OCI-LY7 (cell line): Measurements from ENCODE around the gene HIF3A. TPM values are rescaled to one million over a fixed set of nuclear protein-coding genes. Genes with fewer than 3 reads are reported as not detected.

Source experiments
- BruUV-seq: library from RNA; stranded (reverse); fragments of 400-500 nt; replicated peaks from 2 replicates; lab custom pipeline; 2021; lab: Mats Ljungman, UMichigan
- CTCF ChIA-PET: fragments of 300-600 bp; sonication (Branson Sonifier 250); formaldehyde crosslinking; loops from one replicate; lab custom pipeline; 2022; ENCODE audit warnings: antibody characterized with exemption; ENCODE audit not compliant: unreplicated experiment; lab: Charles Lee
- POLR2A ChIA-PET: fragments of 300-600 bp; sonication (Branson Sonifier 250); formaldehyde crosslinking; loops from one replicate; lab custom pipeline; 2022; ENCODE audit warnings: antibody characterized with exemption; lab: Charles Lee
- DNase-seq: peaks from one replicate; pipeline ENCODE4 v3.0.0-alpha.2; 2015; ENCODE audit warnings: low spot score
- H2AFZ ChIP-seq: fragments of 200-600 bp; sonication (generic), shearing (Covaris generic); 2 replicates; pipeline ENCODE4 v1.6.1; 2014; ENCODE audit warnings: mild to moderate bottlenecking, antibody characterized with exemption, low read length, moderate library complexity
- H3K27ac ChIP-seq: fragments of 200-600 bp; sonication (generic); 2 replicates; pipeline ENCODE4 v1.5.1; 2014; ENCODE audit warnings: mixed run types, low read depth, mild to moderate bottlenecking, moderate library complexity, low read length, inconsistent platforms; ENCODE audit not compliant: poor library complexity, severe bottlenecking
- H3K36me3 ChIP-seq: fragments of 200-600 bp; sonication (generic); 2 replicates; pipeline ENCODE4 v1.6.1; 2014; ENCODE audit warnings: mild to moderate bottlenecking, antibody characterized with exemption, low read length, moderate library complexity, mixed read lengths; ENCODE audit not compliant: insufficient read depth
- H3K4me1 ChIP-seq: fragments of 200-600 bp; sonication (generic); 2 replicates; pipeline ENCODE4 v1.5.1; 2014; ENCODE audit warnings: mild to moderate bottlenecking, low read length; ENCODE audit not compliant: insufficient read depth, poor library complexity, severe bottlenecking
- H3K4me2 ChIP-seq: fragments of 200-600 bp; sonication (generic); 2 replicates; pipeline ENCODE4 v1.6.1; 2014; ENCODE audit warnings: mild to moderate bottlenecking, low read length
- H3K4me3 ChIP-seq: fragments of 200-600 bp; sonication (generic); 2 replicates; pipeline ENCODE4 v1.5.1; 2014; ENCODE audit warnings: mild to moderate bottlenecking, low read depth, low read length; ENCODE audit not compliant: poor library complexity, severe bottlenecking
- H3K79me2 ChIP-seq: fragments of 200-600 bp; sonication (generic); 2 replicates; pipeline ENCODE4 v1.6.1; 2016; ENCODE audit warnings: low read depth, mild to moderate bottlenecking, low read length, moderate library complexity, mixed read lengths; ENCODE audit not compliant: insufficient read depth
- H3K9me2 ChIP-seq: fragments of 200-600 bp; sonication (generic); 2 replicates; pipeline ENCODE4 v1.6.1; 2016; ENCODE audit warnings: mild to moderate bottlenecking, low read length, mixed read lengths; ENCODE audit not compliant: insufficient read depth
- H3K9me3 ChIP-seq: fragments of 200-600 bp; sonication (generic); 2 replicates; pipeline ENCODE4 v1.6.1; 2014; ENCODE audit warnings: mild to moderate bottlenecking, mixed run types, low read length, mixed read lengths
- H4K20me1 ChIP-seq: fragments of 200-600 bp; sonication (generic); 2 replicates; pipeline ENCODE4 v1.6.1; 2014; ENCODE audit warnings: mild to moderate bottlenecking, antibody characterized with exemption, low read length, moderate library complexity, mixed read lengths; ENCODE audit not compliant: insufficient read depth
- EZH2phosphoT487 ChIP-seq: fragments of 200-600 bp; sonication (generic); IDR thresholded peaks from 2 replicates; pipeline ENCODE4 v1.6.1; 2018; ENCODE audit warnings: low read depth, borderline replicate concordance, mild to moderate bottlenecking, mixed run types, antibody characterized with exemption, low read length, moderate library complexity, mixed read lengths
- intact Hi-C: fragments of 100-400 bp; cut with micrococcal nuclease; formaldehyde crosslinking; loops from one replicate; pipeline ENCODE4 v1.10.0; 2022; ENCODE audit not compliant: unreplicated experiment
- total RNA-seq, 2 experiments: library from RNA; depleted of rRNA in 1 of 2; stranded (reverse); fragments of >200 nt in 1 of 2; shearing (Covaris generic) in 1 of 2; gene quantifications; 2 replicates each; pipeline ENCODE4 v1.2.3, GENCODE V29; 2014 to 2022
- TF ChIP-seq, protein P1 (sequence below): fragments of 200-600 bp; sonication (generic); conservative IDR thresholded peaks from 2 replicates; pipeline ENCODE4 v1.5.1; 2014; ENCODE audit warnings: mild to moderate bottlenecking, antibody characterized with exemption, low read length, moderate library complexity, mixed read lengths

Gene HIF3A
- total RNA-seq, 2 experiments from 2014 or later, result not detected

DNA sequence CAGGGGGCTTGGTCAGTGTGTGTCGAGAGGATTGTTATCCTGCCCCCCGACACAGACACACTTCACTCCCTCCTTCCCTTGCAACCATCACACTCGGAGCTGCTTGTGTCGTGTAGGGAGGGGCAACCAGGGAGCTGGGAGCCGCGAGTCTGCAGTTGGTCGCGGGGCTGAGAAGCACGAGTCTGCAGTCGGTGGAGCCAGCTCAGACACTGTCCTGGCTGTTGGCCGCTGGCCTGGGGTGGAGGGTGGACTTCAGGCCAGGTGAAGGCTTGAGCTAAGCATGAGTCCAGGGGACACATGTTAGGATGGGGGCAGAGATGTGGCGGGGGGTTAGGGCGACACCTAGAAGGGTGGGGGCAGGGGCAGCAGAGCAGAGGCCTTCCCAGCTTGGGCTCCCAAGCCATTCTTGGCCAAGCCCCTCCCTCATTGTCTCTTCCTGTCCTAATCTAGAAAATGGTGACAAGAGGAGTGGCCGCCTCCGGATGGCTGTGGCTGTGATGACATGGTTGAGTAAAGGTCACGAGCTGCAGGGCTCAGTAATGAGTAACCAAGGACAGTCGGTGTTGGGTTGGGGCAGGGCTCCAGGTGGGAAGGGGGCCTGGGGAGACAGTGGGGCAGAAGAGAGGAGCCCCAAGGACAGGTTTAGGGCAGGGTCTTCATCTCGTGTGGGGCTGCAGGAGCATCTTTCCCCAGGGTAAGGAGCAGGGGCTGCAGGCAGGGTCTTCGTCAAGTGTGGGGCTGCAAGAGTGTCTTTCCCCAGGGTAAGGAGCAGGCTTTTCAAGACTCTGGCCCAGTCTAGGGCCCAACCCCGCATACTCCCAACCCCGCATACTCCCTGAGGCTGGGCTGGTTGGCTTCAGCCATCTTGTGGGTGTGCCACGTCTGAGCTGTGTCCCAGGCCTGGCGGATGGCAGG lies 58.6 kb downstream of the HIF3A start:
- no peak overlapping the region for H3K4me3 ChIP-seq
- H2AFZ ChIP-seq, result no peak overlapping the region
- H3K27ac ChIP-seq, result no peak overlapping the region
- no peak overlapping the region; the same call in 1 of the 2 replicates for H3K4me2 ChIP-seq
- BruUV-seq, result no TSS peak
- peaks cover 51% of the 10 kb centered on the region for H3K4me1 ChIP-seq
- H3K79me2 ChIP-seq, result peaks cover 69% of the 10 kb centered on the region
- no peak for TF ChIP-seq EZH2phosphoT487
- TF ChIP-seq, protein P1, sequence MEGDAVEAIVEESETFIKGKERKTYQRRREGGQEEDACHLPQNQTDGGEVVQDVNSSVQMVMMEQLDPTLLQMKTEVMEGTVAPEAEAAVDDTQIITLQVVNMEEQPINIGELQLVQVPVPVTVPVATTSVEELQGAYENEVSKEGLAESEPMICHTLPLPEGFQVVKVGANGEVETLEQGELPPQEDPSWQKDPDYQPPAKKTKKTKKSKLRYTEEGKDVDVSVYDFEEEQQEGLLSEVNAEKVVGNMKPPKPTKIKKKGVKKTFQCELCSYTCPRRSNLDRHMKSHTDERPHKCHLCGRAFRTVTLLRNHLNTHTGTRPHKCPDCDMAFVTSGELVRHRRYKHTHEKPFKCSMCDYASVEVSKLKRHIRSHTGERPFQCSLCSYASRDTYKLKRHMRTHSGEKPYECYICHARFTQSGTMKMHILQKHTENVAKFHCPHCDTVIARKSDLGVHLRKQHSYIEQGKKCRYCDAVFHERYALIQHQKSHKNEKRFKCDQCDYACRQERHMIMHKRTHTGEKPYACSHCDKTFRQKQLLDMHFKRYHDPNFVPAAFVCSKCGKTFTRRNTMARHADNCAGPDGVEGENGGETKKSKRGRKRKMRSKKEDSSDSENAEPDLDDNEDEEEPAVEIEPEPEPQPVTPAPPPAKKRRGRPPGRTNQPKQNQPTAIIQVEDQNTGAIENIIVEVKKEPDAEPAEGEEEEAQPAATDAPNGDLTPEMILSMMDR, result no peak
- DNase-seq, result no peak
- intact Hi-C loops, result no loop called here
- H3K9me3 ChIP-seq, result no peaks in the 10 kb centered on the region
- H4K20me1 ChIP-seq, result no peaks in the 10 kb centered on the region
- no peaks in the 10 kb centered on the region for H3K9me2 ChIP-seq
- H3K36me3 ChIP-seq, result peaks cover 87% of the 10 kb centered on the region
- ChIA-PET POLR2A (interaction anchor here (0.5 kb wide), 1 partner anchor 9 kb away, joined by 3 read pairs; no protein-coding TSS in a partner anchor), CTCF (no interaction called here)

DNA sequence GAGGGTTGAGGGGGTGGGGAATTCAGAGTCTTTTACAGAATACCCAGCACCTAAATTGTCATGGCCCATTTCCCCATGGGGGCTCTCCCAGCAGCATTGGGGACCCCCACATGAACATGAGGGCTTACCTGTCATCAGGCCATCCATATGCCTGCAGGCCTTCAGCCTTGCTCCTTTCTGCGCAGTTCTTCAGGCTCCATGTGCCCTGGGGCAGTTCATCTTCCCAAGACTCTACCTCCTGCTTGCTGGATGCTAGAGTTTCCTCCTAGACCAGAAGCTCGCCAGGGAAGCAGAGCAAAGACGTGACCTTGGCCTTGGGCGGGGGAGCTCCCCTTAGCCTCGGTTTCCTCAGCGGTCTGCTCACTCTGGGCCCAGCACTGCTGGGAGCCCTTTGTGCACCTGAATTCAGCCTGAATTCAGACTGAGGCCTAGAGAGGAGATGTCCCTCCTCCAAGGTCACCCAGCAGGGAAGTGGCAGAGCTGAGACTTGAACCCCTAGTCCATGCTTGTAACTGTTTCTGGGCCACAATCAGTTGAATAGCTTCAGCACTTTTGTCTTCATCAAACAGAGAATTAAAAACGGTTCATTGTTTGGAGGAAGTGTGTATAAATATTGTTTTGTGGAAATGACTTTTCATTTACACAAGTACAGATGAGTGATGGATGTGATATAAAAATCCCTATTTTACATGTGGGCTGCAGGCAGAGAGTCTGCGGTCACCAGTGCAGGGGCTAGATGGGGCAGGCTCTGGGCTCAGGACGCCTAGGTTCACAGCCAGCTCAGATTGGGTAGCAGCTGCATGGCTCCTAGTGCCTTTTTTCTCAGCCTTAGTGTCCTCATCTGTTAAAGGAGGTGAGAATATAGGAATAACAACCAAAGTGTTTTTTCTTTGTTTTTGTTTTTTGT lies 59.6 kb downstream of the HIF3A start:
- H3K27ac ChIP-seq, result no peak overlapping the region
- DNase-seq, result no peak
- peaks cover 92% of the 10 kb centered on the region for H3K36me3 ChIP-seq
- ChIA-PET POLR2A (interaction anchor here (0.5 kb wide), 1 partner anchor 10 kb away, joined by 3 read pairs; no protein-coding TSS in a partner anchor), CTCF (no interaction called here)
- no peak overlapping the region for H3K4me3 ChIP-seq
- no peaks in the 10 kb centered on the region for H3K9me3 ChIP-seq
- BruUV-seq, result no TSS peak
- H3K4me1 ChIP-seq, result peaks cover 42% of the 10 kb centered on the region
- H4K20me1 ChIP-seq, result no peaks in the 10 kb centered on the region
- peaks cover 66% of the 10 kb centered on the region for H3K79me2 ChIP-seq
- no peaks in the 10 kb centered on the region for H3K9me2 ChIP-seq
- TF ChIP-seq EZH2phosphoT487, result no peak
- TF ChIP-seq, protein P1, result no peak
- H2AFZ ChIP-seq, result no peak overlapping the region
- no peak overlapping the region; the same call in 1 of the 2 replicates for H3K4me2 ChIP-seq
- intact Hi-C loops, result no loop called here
